H1 (cell line): ENCODE data around the gene CHRNA9. TPM values are rescaled to one million over a fixed set of nuclear protein-coding genes. Genes with fewer than 3 reads are reported as not detected.

ENCODE experiments used
- CTCF ChIA-PET: fragments of 300-600 bp; sonication (Branson Sonifier 250); formaldehyde crosslinking; loops from one replicate; lab custom pipeline; 2021; ENCODE audit not compliant: partially characterized antibody; lab: Charles Lee
- POLR2A ChIA-PET: fragments of 300-600 bp; sonication (Branson Sonifier 250); formaldehyde crosslinking; loops from one replicate; lab custom pipeline; 2021; ENCODE audit warnings: inconsistent platforms; ENCODE audit not compliant: partially characterized antibody; lab: Charles Lee
- DNase-seq, 2 experiments: peaks; one replicate each; pipeline versions ENCODE4 v3.0.0 to v3.0.0-alpha.2; 2010 to 2022; ENCODE audit warnings: low spot score in 2 of 2, low read depth in 1 of 2, mixed read lengths in 1 of 2
- FAIRE-seq: peaks from 2 replicates; lab custom pipeline; 2011; peaks lifted over from hg19 to GRCh38; lab: Jason Lieb, UNC
- H2AFZ ChIP-seq: 2 replicates; pipeline ENCODE4 v1.8.1; 2012; ENCODE audit warnings: low read length, inconsistent platforms
- H2AK5ac ChIP-seq: 2 replicates; pipeline ENCODE4 v1.6.1; 2013; ENCODE audit warnings: low read depth, low read length
- H2BK120ac ChIP-seq: replicated peaks from 2 replicates; pipeline ENCODE3; 2013; ENCODE audit warnings: low read depth, low read length, inconsistent platforms
- H2BK12ac ChIP-seq: 2 replicates; pipeline ENCODE4 v1.6.1; 2013; ENCODE audit warnings: low read depth, low read length
- H2BK15ac ChIP-seq: 2 replicates; pipeline ENCODE4 v1.6.1; 2013; ENCODE audit warnings: low read length
- H2BK20ac ChIP-seq: 2 replicates; pipeline ENCODE4 v1.6.1; 2013; ENCODE audit warnings: low read length
- H2BK5ac ChIP-seq: 2 replicates; pipeline ENCODE4 v1.6.1; 2013; ENCODE audit warnings: low read depth, low read length
- H3K14ac ChIP-seq: 2 replicates; pipeline ENCODE4 v1.6.1; 2013; ENCODE audit warnings: inconsistent platforms; ENCODE audit not compliant: insufficient read length
- H3K18ac ChIP-seq: 2 replicates; pipeline ENCODE4 v1.6.1; 2013; ENCODE audit warnings: low read length; ENCODE audit errors: extremely low read depth
- H3K23ac ChIP-seq: 2 replicates; pipeline ENCODE4 v1.6.1; 2013; ENCODE audit warnings: inconsistent platforms; ENCODE audit not compliant: insufficient read length
- H3K23me2 ChIP-seq: 2 replicates; pipeline ENCODE4 v1.6.1; 2013; ENCODE audit warnings: low read depth, low read length
- H3K27ac ChIP-seq: 2 replicates; pipeline ENCODE4 v1.6.1; 2011; ENCODE audit warnings: low read depth, low read length, inconsistent platforms
- H3K27me3 ChIP-seq, 4 experiments: replicated peaks in 1 of 4; 1 replicate in 1 of 4; 2 replicates in 3 of 4; pipeline versions ENCODE4 v1.6.1 to v1.8.1; 2011 to 2013; ENCODE audit warnings: low read length in 3 of 4, mild to moderate bottlenecking in 3 of 4, inconsistent platforms in 2 of 4, mixed read lengths in 2 of 4, moderate library complexity in 1 of 4; ENCODE audit not compliant: control insufficient read depth in 3 of 4, insufficient read depth in 3 of 4; ENCODE audit errors: extremely low read depth in 1 of 4
- H3K36me3 ChIP-seq, 4 experiments: 2 replicates each; pipeline versions ENCODE4 v1.6.1 to v1.8.1; 2011 to 2013; ENCODE audit warnings: mild to moderate bottlenecking in 4 of 4, low read length in 3 of 4, moderate library complexity in 2 of 4, control low read depth in 1 of 4, inconsistent platforms in 1 of 4; ENCODE audit not compliant: insufficient read depth in 4 of 4, control insufficient read depth in 2 of 4
- H3K4ac ChIP-seq: replicated peaks from 2 replicates; pipeline ENCODE3; 2013; ENCODE audit warnings: low read length, low read depth, mixed read lengths, inconsistent platforms; ENCODE audit not compliant: insufficient read length
- H3K4me1 ChIP-seq, 4 experiments: replicated peaks in 1 of 4; 1 replicate in 1 of 4; 2 replicates in 3 of 4; pipeline versions ENCODE4 v1.6.1 to v1.8.1; 2011 to 2013; ENCODE audit warnings: low read length in 3 of 4, inconsistent platforms in 2 of 4, mixed read lengths in 1 of 4; ENCODE audit not compliant: insufficient read depth in 4 of 4, control insufficient read depth in 3 of 4
- H3K4me2 ChIP-seq, 2 experiments: 2 replicates each; pipeline versions ENCODE4 v1.6.1 to v1.8.1; 2011 to 2013; ENCODE audit warnings: low read depth in 2 of 2, low read length in 2 of 2, control low read depth in 1 of 2, inconsistent platforms in 1 of 2, mild to moderate bottlenecking in 1 of 2; ENCODE audit not compliant: insufficient read depth in 1 of 2
- H3K4me3 ChIP-seq, 4 experiments: fragments of 200-600, 300-600 bp in 1 of 4; sonication (generic), shearing (Covaris generic), sonication (Bioruptor Twin) in 1 of 4; 2 replicates each; pipeline versions ENCODE4 v1.5.1 to v1.8.1; 2011 to 2016; ENCODE audit warnings: low read length in 4 of 4, low read depth in 3 of 4, control low read depth in 2 of 4, inconsistent platforms in 2 of 4, mild to moderate bottlenecking in 2 of 4, mixed read lengths in 1 of 4, moderate library complexity in 1 of 4; ENCODE audit not compliant: insufficient read depth in 2 of 4; ENCODE audit errors: extremely low read depth in 1 of 4
- H3K56ac ChIP-seq: replicated peaks from 2 replicates; pipeline ENCODE3; 2013; ENCODE audit warnings: low read depth, mild to moderate bottlenecking, mixed read lengths, low read length, inconsistent platforms; ENCODE audit not compliant: insufficient read length
- H3K79me1 ChIP-seq: 2 replicates; pipeline ENCODE4 v1.6.1; 2013; ENCODE audit warnings: low read depth, low read length, control low read depth
- H3K79me2 ChIP-seq, 2 experiments: 2 replicates each; pipeline versions ENCODE4 v1.6.1 to v1.8.1; 2012 to 2013; ENCODE audit warnings: low read length in 2 of 2, mild to moderate bottlenecking in 2 of 2, inconsistent platforms in 1 of 2; ENCODE audit not compliant: insufficient read depth in 2 of 2, control insufficient read depth in 1 of 2
- H3K9ac ChIP-seq, 4 experiments: replicated peaks in 1 of 4; 1 replicate in 1 of 4; 2 replicates in 3 of 4; pipeline versions ENCODE4 v1.6.1 to v1.8.1; 2011 to 2013; ENCODE audit warnings: low read depth in 3 of 4, low read length in 3 of 4, control low read depth in 2 of 4, mild to moderate bottlenecking in 2 of 4, moderate library complexity in 2 of 4, inconsistent platforms in 1 of 4; ENCODE audit errors: extremely low read depth in 1 of 4
- H3K9me3 ChIP-seq, 2 experiments: 2 replicates each; pipeline versions ENCODE4 v1.6.1 to v1.8.1; 2012 to 2013; ENCODE audit warnings: mild to moderate bottlenecking in 2 of 2, moderate library complexity in 2 of 2, control low read depth in 1 of 2, inconsistent platforms in 1 of 2, low read depth in 1 of 2, low read length in 1 of 2, mixed read lengths in 1 of 2; ENCODE audit not compliant: insufficient read depth in 2 of 2
- H4K20me1 ChIP-seq, 2 experiments: replicated peaks in 1 of 2; 2 replicates each; pipeline versions ENCODE3 to v1.8.1; 2011 to 2013; ENCODE audit warnings: inconsistent platforms in 2 of 2, low read length in 2 of 2, mild to moderate bottlenecking in 1 of 2; ENCODE audit not compliant: insufficient read depth in 2 of 2, control insufficient read depth in 1 of 2
- H4K5ac ChIP-seq: 2 replicates; pipeline ENCODE4 v1.6.1; 2013; ENCODE audit warnings: low read length, low read depth, mixed read lengths, inconsistent platforms; ENCODE audit not compliant: insufficient read length
- H4K8ac ChIP-seq: 2 replicates; pipeline ENCODE4 v1.8.0; 2013; ENCODE audit warnings: mild to moderate bottlenecking, moderate library complexity, low read length, inconsistent platforms; ENCODE audit not compliant: insufficient read depth; ENCODE audit errors: extremely low read depth
- H4K91ac ChIP-seq: replicated peaks from 2 replicates; pipeline ENCODE3; 2013; ENCODE audit warnings: low read length, mixed read lengths, inconsistent platforms; ENCODE audit not compliant: insufficient read length
- JUND ChIP-seq: IDR thresholded peaks from 2 replicates; pipeline ENCODE4 v1.6.1; 2011; ENCODE audit warnings: mild to moderate bottlenecking, improper control_type of control experiment, low read length
- POLR2AphosphoS5 ChIP-seq: IDR thresholded peaks from 2 replicates; pipeline ENCODE4 v1.6.1; 2011; ENCODE audit warnings: low read depth, low read length
- WGBS, 2 experiments: shearing (Covaris generic) in 1 of 2; methylation state at CpG; one replicate each; pipeline versions ENCODE4 v1.1.6 to v1.1.7; 2013 to 2015; ENCODE audit warnings: low lambda C conversion rate in 2 of 2, mixed read lengths in 2 of 2, inconsistent platforms in 1 of 2, low coverage in 1 of 2, missing lambda C conversion rate in 1 of 2; ENCODE audit not compliant: insufficient replicate concordance in 2 of 2, insufficient coverage in 1 of 2, insufficient read length in 1 of 2; ENCODE audit errors: extremely low coverage in 1 of 2, missing lambda C conversion rate in 1 of 2; 5-methylcytosine and 5-hydroxymethylcytosine counted together
- polyA plus RNA-seq, 7 experiments: library from polyadenylated mRNA; depleted of rRNA in 3 of 7; stranded (reverse) in 5 of 7; unstranded in 2 of 7; fragments of >200 nt in 5 of 7; fragments of 200-250 nt in 2 of 7; gene quantifications; 1 replicate in 5 of 7; 2 replicates in 1 of 7; 4 replicates in 1 of 7; pipeline versions ENCODE4 v1.2.1 to v1.2.3, GENCODE V29; 2011 to 2013; ENCODE audit warnings: missing spikeins in 2 of 7, mixed read lengths in 2 of 7
- total RNA-seq: library from RNA; stranded (reverse); fragmentation: NEBNext Ultra II Directional; extraction: Animal tissue kit (Norgen Biotek cat#: 25700); gene quantifications from 2 replicates; pipeline ENCODE4 v1.2.1, GENCODE V29; 2021
- TF ChIP-seq, protein P1 (sequence below): IDR thresholded peaks from 2 replicates; pipeline ENCODE4 v1.6.1; 2012; ENCODE audit warnings: inconsistent platforms

Gene CHRNA9
- total and polyA plus RNA-seq, 2 of the 8 experiments (the other 6 are each of a cell fraction or from before 2014, with no cell fraction given): 1.4 to 3.3 TPM

GRCh38 chr4:40307627-40308497 lies 27.3 kb upstream of the CHRNA9 start:
- no peak for DNase-seq
- no peaks in the 10 kb centered on the region for H3K27me3 ChIP-seq
- TF ChIP-seq POLR2AphosphoS5 (no peak), JUND (no peak)
- TF ChIP-seq, protein P1, sequence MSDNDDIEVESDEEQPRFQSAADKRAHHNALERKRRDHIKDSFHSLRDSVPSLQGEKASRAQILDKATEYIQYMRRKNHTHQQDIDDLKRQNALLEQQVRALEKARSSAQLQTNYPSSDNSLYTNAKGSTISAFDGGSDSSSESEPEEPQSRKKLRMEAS: no peak

More at GRCh38 chr4:40307627-40308497, 27.3 kb upstream of the CHRNA9 start:
- H4K91ac ChIP-seq: peak overlapping the region; percentile 2
- H4K20me1 ChIP-seq: no peaks in the 10 kb centered on the region
- H4K5ac ChIP-seq: no peak overlapping the region
- 56% methylated on average over 15 of the region's 15 CpGs; no CpG with 5 or more reads in 1 of the 2 experiments for WGBS, 2 experiments
- no peak overlapping the region; the same call in 1 of the 2 replicates for H3K27ac ChIP-seq
- H3K23ac ChIP-seq: no peak overlapping the region
- peaks cover 6 to 30% (median 16%) of the 10 kb centered on the region in 4 experiments; a peak in 6 of 7 replicates for H3K4me1 ChIP-seq
- H3K14ac ChIP-seq: no peak overlapping the region
- no peak overlapping the region for H2BK120ac ChIP-seq
- peak overlapping the region; percentile 6 to 11; a peak in 1 of 4 replicates for H3K4me2 ChIP-seq
- peak overlapping the region; percentile 72 for H2BK12ac ChIP-seq
- no peaks in the 10 kb centered on the region for H3K36me3 ChIP-seq
- H3K18ac ChIP-seq: no peak overlapping the region
- no peaks in the 10 kb centered on the region for H3K79me2 ChIP-seq
- no peak overlapping the region for H4K8ac ChIP-seq
- peak overlapping the region; percentile 65; the same call in 1 of the 2 replicates for H2BK20ac ChIP-seq
- H2AFZ ChIP-seq: peak overlapping the region; percentile 75; the same call in 1 of the 2 replicates
- no peak overlapping the region for H3K4ac ChIP-seq
- H2BK5ac ChIP-seq: peak overlapping the region; percentile 74; the same call in 1 of the 2 replicates
- peaks cover 5% of the 10 kb centered on the region in 2 experiments; a peak in 2 of 4 replicates for H3K9me3 ChIP-seq
- POLR2A ChIA-PET: interaction anchor here (2.1 to 2.8 kb wide), 2 partner anchors 9 to 252 kb away, joined by 6 to 10 read pairs; partner anchors contain the start of gene N4BP2
- H2BK15ac ChIP-seq: no peak overlapping the region
- H3K4me3 ChIP-seq: no peak overlapping the region
- 0 out of 7 replicates have a peak overlapping the region, but pooled peaks of 1 of the 4 experiments have one; percentile 4 for H3K9ac ChIP-seq
- CTCF ChIA-PET: interaction anchor here (0.7 to 3.3 kb wide), 11 partner anchors 9 to 157 kb away, joined by 3 to 20 read pairs (median 4); no protein-coding TSS in a partner anchor
- no peak for FAIRE-seq
- no peaks in the 10 kb centered on the region for H3K23me2 ChIP-seq
- H2AK5ac ChIP-seq: no peak overlapping the region
- no peak overlapping the region for H3K56ac ChIP-seq
- H3K79me1 ChIP-seq: no peaks in the 10 kb centered on the region
